Suprapubic skin (tissue), 4 donors: ENCODE measurements around the gene NXNL1. TPM values are rescaled to one million over a fixed set of nuclear protein-coding genes. Genes with fewer than 3 reads are reported as not detected.

Experiments used
- DNase-seq, 2 donors: peaks; one replicate each; pipeline ENCODE4 v3.0.0-alpha.2; 2019; ENCODE audit warnings: low spot score in 2 of 2
- H3K27ac ChIP-seq: fragments of 200-600 bp; sonication (generic); one replicate; pipeline ENCODE4 v1.5.1; 2019
- H3K27me3 ChIP-seq: fragments of 200-600 bp; sonication (generic); one replicate; pipeline ENCODE4 v1.5.1; 2019
- H3K36me3 ChIP-seq: fragments of 200-600 bp; sonication (generic); one replicate; pipeline ENCODE4 v1.5.1; 2019
- H3K4me1 ChIP-seq: fragments of 200-600 bp; sonication (generic); one replicate; pipeline ENCODE4 v1.5.1; 2019
- H3K4me3 ChIP-seq: fragments of 200-600 bp; sonication (generic); one replicate; pipeline ENCODE4 v1.5.1; 2019; ENCODE audit warnings: mild to moderate bottlenecking
- H3K9me3 ChIP-seq: fragments of 200-600 bp; sonication (generic); one replicate; pipeline ENCODE4 v1.5.1; 2019
- EP300 ChIP-seq: sonication (generic); formaldehyde crosslinking; IDR thresholded peaks from one replicate; pipeline ENCODE4 v1.6.1; 2017; ENCODE audit warnings: antibody characterized with exemption
- POLR2A ChIP-seq, 2 donors: fragments of 450-650 bp; IDR thresholded peaks; one replicate each; pipeline ENCODE4 v1.6.1; 2017; ENCODE audit warnings: antibody characterized with exemption in 2 of 2, mild to moderate bottlenecking in 2 of 2, moderate library complexity in 2 of 2
- POLR2AphosphoS5 ChIP-seq, 3 donors: sonication (generic); formaldehyde crosslinking; IDR thresholded peaks; one replicate each; pipeline ENCODE4 v1.6.1; 2017; ENCODE audit warnings: antibody characterized with exemption in 3 of 3
- WGBS: methylation state at CpG from one replicate; pipeline ENCODE4 v1.1.5; 2018; 5-methylcytosine and 5-hydroxymethylcytosine counted together
- total RNA-seq, 4 donors: library from RNA; depleted of rRNA; stranded (reverse); fragments of >200 nt; gene quantifications; one replicate each; pipeline ENCODE4 v1.1.0, GENCODE V29; 2016
- TF ChIP-seq, protein P1 (sequence below), 2 donors: fragments of 200-600 bp in 1 of 2; fragments of 450-650 bp in 1 of 2; sonication (generic) in 1 of 2; IDR thresholded peaks; one replicate each; pipeline ENCODE4 v1.5.1; 2016 to 2019; ENCODE audit warnings: antibody characterized with exemption in 2 of 2, mild to moderate bottlenecking in 1 of 2, moderate library complexity in 1 of 2

NXNL1 gene
- total RNA-seq, 4 donors from 2014 or later = not detected

DNA sequence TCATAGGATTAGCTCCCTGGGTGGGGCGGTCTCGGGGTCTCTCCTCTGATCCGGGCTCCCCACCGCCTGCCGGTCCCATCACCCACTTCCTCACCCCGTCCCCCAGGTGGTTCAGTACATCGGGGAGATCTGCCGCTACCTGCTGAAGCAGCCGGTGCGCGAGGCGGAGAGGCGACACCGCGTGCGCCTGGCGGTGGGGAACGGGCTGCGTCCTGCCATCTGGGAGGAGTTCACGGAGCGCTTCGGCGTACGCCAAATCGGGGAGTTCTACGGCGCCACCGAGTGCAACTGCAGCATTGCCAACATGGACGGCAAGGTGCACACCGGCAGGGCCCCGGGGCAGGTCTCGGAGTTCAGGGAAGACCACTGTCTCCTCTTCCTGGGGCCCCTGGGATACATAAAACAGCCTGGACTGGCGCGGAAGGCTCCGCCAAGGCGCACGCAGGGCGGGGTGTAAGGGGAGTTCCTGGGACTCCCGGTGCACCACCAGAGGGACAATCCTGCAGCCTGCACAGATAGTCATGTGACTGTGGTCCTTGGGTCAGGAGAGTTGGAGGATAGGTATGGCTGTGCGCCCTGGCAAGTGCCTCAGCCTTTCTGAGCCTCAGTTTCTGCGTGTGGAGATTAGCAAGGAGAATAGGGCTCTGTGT lies 36.5 kb upstream of the NXNL1 start:
- DNase-seq = no peak
- no peak overlapping the region for H3K4me3 ChIP-seq
- no peak overlapping the region for H3K27ac ChIP-seq
- H3K4me1 ChIP-seq = peaks cover 17% of the 10 kb centered on the region
- no peaks in the 10 kb centered on the region for H3K9me3 ChIP-seq
- H3K27me3 ChIP-seq = no peaks in the 10 kb centered on the region
- WGBS = 76% methylated on average over 38 of the region's 41 CpGs
- peaks cover 25% of the 10 kb centered on the region for H3K36me3 ChIP-seq
- TF ChIP-seq POLR2A (IDR thresholded peaks at IDR 0.05) (no peak), EP300 (no peak), POLR2AphosphoS5 (IDR thresholded peaks at IDR 0.05) (no peak)
- TF ChIP-seq, protein P1, sequence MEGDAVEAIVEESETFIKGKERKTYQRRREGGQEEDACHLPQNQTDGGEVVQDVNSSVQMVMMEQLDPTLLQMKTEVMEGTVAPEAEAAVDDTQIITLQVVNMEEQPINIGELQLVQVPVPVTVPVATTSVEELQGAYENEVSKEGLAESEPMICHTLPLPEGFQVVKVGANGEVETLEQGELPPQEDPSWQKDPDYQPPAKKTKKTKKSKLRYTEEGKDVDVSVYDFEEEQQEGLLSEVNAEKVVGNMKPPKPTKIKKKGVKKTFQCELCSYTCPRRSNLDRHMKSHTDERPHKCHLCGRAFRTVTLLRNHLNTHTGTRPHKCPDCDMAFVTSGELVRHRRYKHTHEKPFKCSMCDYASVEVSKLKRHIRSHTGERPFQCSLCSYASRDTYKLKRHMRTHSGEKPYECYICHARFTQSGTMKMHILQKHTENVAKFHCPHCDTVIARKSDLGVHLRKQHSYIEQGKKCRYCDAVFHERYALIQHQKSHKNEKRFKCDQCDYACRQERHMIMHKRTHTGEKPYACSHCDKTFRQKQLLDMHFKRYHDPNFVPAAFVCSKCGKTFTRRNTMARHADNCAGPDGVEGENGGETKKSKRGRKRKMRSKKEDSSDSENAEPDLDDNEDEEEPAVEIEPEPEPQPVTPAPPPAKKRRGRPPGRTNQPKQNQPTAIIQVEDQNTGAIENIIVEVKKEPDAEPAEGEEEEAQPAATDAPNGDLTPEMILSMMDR (IDR thresholded peaks at IDR 0.05) = no peak

DNA sequence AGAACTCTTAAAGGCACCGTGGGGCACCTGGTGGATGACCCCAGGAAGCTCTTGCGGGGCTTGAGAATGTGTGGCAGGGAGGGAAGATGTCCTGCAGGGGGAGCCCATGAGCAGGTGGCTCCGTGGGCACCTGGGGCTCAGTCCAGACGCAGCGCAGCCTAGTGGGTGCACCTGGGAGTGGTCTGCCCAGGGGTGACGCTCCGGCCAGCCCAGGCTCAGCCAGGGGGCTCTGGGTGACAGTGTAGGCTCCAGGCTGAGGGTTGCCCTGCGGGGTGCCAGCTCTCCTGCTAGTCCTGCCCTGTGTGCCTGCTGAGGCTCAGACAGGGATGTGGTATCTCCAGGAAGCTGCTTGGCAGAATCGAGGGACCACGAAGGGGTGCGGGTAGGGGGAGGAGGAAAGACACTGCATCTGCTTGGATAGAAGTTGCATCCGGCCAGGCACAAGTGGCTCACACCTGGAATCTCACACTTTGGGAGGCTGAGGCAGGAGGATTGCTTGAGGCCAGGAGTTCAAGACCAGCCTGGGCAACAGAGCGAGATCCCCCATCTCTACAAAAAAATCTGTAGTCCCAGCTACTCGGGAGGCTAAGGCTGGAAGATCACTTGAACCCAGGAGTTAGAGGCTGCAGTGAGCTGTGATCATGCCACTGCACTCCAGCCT lies 35.7 kb upstream of the NXNL1 start:
- Histone ChIP-seq H3K27ac (no peak overlapping the region), H3K27me3 (no peaks in the 10 kb centered on the region), H3K4me3 (no peak overlapping the region), H3K4me1 (peaks cover 19% of the 10 kb centered on the region), H3K9me3 (no peaks in the 10 kb centered on the region), H3K36me3 (peaks cover 24% of the 10 kb centered on the region)
- DNase-seq = peak in 1 of 2 donors; percentile 85
- no peak for TF ChIP-seq POLR2A (IDR thresholded peaks at IDR 0.05)
- no peak for TF ChIP-seq EP300
- no peak for TF ChIP-seq POLR2AphosphoS5 (IDR thresholded peaks at IDR 0.05)
- TF ChIP-seq, protein P1 (IDR thresholded peaks at IDR 0.05) = peak; percentile 75 to 93
- 56% methylated on average over 7 of the region's 14 CpGs for WGBS

DNA sequence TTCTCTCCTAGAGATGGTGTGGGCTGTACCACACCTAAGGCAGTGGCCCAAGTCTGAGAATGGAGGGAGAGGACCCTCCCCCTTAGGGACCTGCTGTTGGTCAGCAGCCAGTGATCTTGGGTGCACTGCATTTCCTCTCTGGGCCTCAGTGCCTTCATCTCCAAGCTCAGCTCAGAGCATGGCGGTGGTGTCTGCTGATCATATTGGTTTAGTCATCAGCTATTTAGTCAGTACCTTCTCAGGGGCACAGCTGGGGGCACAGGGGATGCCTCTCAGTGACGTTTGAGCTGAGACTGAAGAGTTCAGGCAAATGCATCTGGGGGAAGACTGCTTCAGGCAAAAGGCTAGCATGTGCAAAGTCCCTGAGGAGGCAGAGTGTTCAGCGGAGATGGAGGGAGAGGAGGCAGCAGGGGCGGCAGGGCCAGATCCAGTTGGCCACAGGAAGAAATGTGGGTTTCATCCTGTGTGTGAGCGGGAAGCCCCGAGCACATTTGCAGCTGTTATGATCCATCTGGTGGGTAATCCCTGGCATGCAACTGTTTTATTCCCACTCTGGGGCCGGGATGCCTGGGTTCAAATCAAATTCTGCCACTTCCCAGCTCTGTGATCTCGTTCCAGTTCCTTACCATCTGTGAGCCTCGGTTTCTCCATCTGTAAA lies 35.0 kb upstream of the NXNL1 start:
- Histone ChIP-seq H3K9me3 (no peaks in the 10 kb centered on the region), H3K27ac (no peak overlapping the region), H3K4me3 (no peak overlapping the region), H3K27me3 (no peaks in the 10 kb centered on the region), H3K4me1 (peaks cover 23% of the 10 kb centered on the region), H3K36me3 (peaks cover 17% of the 10 kb centered on the region)
- TF ChIP-seq POLR2A (IDR thresholded peaks at IDR 0.05) (no peak), POLR2AphosphoS5 (IDR thresholded peaks at IDR 0.05) (no peak), EP300 (no peak)
- TF ChIP-seq, protein P1 (IDR thresholded peaks at IDR 0.05) = no peak
- WGBS = 60% methylated on average over 8 of the region's 9 CpGs
- no peak for DNase-seq

DNA sequence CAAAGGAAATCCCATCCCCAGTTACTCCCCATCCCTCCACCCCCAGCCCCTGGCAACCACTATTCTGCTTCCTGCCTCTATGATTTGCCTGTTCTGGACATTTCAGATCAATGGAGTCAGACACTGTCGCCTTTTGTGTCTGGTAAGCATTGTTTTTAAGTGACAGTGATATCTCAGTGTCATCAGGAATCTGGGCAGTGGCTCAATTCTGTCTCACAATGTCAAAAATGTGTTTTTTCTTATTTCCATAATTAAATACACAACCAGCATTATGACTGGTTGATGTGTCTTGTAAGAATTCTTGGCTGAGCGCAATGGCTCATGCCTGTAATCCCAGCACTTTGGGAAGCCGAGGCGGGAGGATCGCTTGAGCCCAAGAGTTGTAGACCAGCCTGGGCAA lies 30.6 kb upstream of the NXNL1 start:
- Histone ChIP-seq H3K9me3 (no peaks in the 10 kb centered on the region), H3K4me3 (no peak overlapping the region), H3K27ac (no peak overlapping the region), H3K27me3 (no peaks in the 10 kb centered on the region), H3K4me1 (peaks cover 37% of the 10 kb centered on the region), H3K36me3 (peaks cover 12% of the 10 kb centered on the region)
- DNase-seq = no peak
- WGBS = 74% methylated on average over 5 of the region's 5 CpGs
- TF ChIP-seq, protein P1 (IDR thresholded peaks at IDR 0.05) = no peak
- TF ChIP-seq EP300 (no peak), POLR2A (IDR thresholded peaks at IDR 0.05) (no peak)

DNA sequence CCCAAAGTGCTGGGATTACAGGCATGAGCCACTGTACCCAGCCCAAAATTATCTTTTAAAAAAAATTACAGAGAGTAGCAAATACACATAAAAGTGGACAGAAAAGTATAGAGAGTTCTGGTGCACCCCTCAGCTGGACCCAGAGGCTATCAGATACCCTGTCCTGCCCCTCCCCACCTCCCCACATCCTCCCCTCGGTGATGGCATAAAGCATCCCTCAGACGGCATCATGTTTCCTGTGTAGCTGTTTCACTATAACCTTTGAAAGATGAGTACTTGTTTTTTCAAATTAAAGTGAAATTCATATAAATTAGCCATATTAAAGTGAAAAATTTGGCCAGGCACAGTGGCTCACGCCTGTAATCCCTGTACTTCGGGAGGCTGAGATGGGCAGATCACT lies 29.7 kb upstream of the NXNL1 start:
- no peak overlapping the region for H3K4me3 ChIP-seq
- H3K27ac ChIP-seq = no peak overlapping the region
- 66% methylated on average over 4 of the region's 4 CpGs for WGBS
- TF ChIP-seq POLR2A (IDR thresholded peaks at IDR 0.05) (no peak), EP300 (no peak)
- no peaks in the 10 kb centered on the region for H3K9me3 ChIP-seq
- peaks cover 32% of the 10 kb centered on the region for H3K4me1 ChIP-seq
- H3K27me3 ChIP-seq = no peaks in the 10 kb centered on the region
- peaks cover 12% of the 10 kb centered on the region for H3K36me3 ChIP-seq
- no peak for DNase-seq
